Left renal pelvis (tissue), 4 donors: ENCODE measurements around the gene EIF3J. TPM values are rescaled to one million over a fixed set of nuclear protein-coding genes. Genes with fewer than 3 reads are reported as not detected.
"Not testable (repeated sequence)": the region's sequence is repeated elsewhere in the genome, so short reads cannot be mapped to it uniquely, and the experiment has no call there.

Experiments used
- DNase-seq, 4 donors: peaks; one replicate each; pipeline ENCODE4 v3.0.0-alpha.2; 2013; ENCODE audit warnings: low read depth in 4 of 4, low spot score in 3 of 4
- polyA plus RNA-seq, 4 donors: library from polyadenylated mRNA; unstranded; fragments of 120-200 nt; gene quantifications; one replicate each; pipeline ENCODE4 v1.2.1, GENCODE V29; 2013; ENCODE audit not compliant: insufficient read length in 4 of 4

Gene EIF3J, protein sequence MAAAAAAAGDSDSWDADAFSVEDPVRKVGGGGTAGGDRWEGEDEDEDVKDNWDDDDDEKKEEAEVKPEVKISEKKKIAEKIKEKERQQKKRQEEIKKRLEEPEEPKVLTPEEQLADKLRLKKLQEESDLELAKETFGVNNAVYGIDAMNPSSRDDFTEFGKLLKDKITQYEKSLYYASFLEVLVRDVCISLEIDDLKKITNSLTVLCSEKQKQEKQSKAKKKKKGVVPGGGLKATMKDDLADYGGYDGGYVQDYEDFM
- 100 to 1,000 TPM in 3 of 4 donors, 10 to 100 TPM in 1; 70.4 to 128 (median 106) TPM for polyA plus RNA-seq

DNA sequence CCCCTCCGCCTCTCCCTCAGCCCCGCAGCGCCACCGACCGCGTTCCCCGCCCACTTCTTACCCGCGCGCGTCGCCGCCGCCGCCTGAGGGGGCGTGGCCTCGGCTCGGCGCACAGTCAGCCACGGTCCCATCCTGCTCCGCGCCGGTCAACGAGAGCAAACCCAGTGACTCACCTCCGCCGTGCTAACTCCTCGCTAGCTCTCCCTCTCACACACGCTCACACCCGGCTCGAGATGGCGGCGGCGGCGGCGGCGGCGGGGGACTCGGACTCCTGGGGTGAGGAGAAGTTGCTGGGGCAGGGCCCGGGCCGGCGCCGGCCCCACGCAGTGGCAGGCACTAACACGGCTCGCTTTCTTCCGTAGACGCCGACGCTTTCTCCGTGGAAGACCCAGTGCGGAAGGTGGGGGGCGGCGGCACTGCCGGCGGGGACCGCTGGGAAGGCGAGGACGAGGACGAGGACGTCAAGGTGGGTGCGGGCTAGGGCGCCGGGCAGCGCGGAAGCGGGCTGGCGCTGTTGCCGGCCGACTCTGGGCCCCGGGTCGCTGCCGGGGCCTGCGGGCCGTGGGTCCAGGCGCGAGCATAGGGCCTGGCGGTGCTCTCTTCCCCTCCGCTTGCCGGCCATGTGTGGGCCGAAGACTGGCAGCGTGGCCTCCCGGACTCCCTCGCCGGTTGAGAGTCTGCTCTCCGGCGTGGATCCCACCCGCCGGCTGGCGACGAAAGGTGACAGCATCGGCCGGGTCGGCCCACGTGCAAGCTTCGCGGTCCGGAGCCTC lies at the start of gene EIF3J:
EIF3J (plus strand) TSS at position 186 of the 773 bp plus-strand sequence; CDS start at position 234, 48 bp downstream.
- DNase-seq, result peak in 3 of 4 donors; percentile 86 to 89 (median 89)

DNA sequence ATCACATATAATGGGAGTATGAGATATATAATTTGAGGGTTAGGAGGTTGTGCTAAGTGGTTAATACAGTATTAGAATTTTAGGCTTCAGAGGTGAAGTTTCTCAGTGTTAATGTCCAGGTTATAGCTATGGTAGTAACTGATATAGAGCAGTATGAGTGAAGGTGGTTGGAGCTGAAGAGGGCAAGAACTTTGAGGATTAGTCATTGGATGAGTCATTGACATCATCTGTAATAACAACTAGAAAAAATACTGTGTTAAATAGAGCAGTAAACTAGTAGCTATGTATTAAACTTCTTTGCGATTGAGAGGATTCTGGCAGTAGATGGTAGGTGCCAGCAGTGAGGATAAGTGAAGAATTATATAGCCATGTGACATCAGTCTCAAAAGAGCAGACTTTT lies 47.5 kb upstream of the EIF3J start:
- DNase-seq, result no peak

DNA sequence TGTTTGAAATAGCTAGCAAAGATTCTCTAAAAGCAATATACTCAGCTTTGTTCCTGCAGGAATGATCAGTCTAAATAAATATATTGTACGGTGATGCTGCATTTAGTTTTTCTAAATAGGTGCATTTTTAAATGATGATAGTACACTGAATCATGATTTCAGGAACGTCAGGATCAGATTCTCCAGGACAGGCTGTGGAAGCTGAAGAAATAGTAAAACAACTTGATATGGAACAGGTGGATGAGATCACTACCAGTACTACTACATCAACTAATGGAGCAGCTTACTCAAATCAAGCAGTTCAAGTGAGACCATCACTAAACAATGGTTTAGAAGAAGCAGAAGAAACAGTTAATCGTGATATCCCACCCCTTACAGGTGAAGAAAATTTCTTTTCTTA lies 46.3 kb upstream of the EIF3J start:
- no peak for DNase-seq

DNA sequence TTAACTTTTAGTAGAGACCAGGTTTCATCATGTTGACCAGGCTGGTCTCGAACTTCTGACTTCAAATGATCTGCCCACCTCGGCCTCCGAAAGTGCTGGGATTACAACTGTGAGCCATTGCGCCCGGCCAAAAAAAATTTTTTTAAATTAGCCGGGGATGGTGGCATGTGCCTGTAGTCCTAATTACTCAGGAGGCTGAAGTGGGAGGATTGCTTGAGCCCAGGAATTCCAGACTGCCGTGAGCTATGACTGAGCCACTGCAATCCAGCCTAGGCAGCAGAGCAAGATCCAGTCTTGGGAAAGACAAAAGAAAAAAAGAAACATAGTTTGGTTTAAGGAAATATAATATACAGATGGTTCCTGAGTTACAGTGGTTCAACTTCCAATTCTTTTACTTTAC lies 44.9 kb upstream of the EIF3J start:
- DNase-seq, result no peak

DNA sequence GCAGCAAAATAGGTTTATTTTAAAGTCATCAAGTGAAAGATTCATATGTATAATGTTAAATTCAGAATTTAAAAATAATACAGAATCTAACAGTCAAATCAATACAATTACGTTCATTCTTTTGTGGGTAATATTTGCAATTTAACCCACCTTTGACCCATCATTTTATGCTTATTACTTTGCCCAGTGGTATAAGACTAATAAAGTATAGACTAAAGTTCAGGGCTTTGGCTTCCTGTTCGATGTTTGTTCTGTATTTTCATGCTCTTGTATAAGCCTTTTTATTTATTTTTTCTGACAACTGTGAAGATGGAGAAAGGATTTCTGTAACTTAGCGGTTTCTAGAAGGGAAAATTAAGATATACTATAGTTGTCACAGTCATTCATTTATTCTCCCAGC lies 44.3 kb upstream of the EIF3J start:
- DNase-seq, result no peak

DNA sequence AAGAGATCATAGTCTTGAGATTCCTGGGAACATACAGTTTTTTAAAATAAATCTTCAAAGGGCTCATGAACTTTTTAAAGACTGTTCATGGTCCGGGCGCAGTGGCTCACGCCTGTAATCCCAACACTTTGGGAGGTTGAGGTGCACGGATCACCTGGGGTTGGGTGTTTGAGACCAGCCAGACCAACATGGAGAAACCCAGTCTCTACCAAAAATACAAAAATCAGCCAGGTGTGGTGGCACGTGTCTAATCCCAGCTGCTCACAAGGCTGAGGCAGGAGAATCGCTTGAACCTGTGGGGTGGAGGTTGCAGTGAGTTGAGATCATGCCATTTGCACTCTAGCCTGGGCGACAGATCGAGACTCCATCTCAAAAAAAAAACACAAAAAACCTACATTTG lies 41.4 kb upstream of the EIF3J start:
- DNase-seq, result no peak

DNA sequence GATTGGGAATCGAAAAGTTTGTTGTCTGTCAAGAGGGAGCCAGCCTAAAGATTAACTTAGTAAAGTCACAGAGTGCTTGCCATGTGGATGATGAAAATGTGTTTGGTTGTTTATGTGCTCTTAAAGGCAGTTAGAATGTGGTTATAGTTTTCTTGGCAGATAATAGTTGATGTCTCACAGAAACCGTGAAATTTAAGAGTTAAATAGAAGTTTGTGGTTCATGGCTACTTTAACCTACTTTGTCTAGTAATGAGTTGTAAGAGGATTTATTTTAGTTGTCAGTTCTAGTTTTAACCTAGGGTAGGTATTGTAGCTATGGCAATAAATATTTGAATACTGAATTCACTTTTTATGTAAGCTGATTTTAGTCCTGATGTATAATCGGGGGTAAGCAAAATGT lies 36.4 kb upstream of the EIF3J start:
- no peak for DNase-seq

DNA sequence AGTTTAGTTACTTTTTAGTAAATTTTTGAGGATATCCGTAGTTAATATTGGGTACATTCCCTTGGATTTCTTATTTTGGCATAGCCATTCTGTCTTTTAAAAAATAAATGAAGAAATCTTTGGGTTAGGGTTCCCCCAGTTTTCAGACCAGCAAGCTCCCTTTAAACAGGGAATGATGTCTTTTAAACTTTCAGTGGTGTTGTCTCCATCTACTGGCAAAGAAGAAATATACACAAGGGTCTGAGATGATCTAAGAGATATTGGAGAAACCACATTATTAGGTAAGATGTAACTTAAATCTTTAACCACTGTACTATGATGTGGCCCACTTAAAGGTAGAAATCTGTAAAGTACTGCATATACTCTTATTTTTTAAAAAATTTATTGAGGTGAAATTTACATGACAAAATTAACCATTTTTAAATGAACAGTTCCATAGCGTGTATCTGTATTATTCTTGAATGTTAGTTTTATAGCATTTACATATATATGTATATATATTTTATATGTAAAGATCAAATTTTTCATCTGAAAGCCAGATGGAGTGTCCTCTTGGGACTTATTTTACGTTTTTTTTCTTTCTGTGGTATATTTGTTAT lies 35.1 kb upstream of the EIF3J start:
- DNase-seq, result no peak

DNA sequence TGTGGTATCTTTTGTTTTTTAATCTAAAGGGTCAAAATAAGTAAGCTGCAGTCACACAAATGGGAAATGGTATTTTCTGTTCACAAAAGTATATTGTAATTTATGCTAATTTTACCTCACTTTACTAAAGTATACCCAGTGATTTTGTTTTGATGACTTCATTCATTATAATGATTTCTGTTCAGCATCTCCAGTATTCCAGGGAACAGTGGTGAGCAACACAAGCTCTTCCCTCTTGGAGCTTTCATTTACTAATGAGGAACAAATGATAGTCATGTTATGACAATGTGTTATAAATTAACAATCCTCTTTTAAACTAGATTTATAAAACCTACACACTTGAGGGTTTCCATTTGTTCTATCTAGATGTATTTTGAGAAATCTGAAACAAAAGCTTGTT lies 20.5 kb upstream of the EIF3J start:
- DNase-seq, result no peak

DNA sequence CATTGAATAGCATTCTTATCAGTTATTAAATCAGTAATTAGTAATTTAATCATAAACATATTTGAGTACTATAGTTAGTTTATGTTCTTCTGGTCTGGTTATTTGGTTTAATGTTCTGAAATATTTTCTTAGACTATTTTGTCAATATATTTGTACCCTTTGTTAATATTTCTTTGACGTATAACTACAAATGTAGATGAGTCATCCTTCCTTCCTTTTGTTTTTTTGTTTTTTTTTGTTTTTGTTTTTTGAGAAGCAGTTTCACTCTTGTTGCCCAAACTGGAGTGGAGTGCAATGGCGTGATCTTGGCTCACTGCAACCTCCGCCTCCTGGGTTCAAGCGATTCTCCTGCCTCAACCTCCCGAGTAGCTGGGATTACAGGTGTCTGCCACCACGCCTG lies 17.4 kb upstream of the EIF3J start:
- DNase-seq, result no peak

DNA sequence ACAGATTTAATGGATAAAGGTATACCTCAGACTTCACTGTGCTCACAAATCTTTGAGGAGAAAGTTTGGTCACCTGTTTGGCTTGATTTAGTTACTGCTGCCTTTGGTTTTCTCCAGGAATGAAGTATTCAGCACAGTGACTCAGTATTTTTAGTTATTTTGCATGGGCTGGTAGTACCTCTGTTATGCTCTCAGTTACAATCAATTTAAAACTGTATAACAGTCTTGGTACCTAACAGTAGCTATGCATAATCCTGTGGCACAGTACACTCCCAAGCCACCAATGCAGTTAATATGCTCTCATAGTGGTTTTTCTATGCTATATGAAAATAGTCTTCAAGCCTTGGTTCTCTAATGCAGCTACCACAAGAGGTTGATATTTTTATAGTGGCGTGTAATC lies 11.9 kb upstream of the EIF3J start:
- no peak for DNase-seq

DNA sequence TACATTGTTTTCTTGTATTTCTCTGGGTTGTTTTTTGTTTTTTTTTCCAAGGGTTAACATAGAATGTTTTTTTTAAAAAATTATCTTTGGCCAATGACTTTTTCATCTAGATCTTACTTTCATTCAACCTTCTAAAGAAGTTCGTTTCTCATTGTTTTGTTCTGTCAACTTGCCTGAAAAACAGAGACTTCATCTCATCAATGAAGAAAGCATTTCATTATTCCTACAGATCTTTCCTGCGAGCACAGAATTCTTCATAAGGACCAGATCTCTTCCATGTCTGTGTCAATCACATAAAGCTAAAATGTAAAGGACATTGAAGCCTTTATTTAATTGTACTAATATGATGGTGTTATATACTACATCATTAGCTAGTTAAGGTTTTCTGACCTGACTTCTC lies 9.7 kb upstream of the EIF3J start:
- DNase-seq, result no peak

DNA sequence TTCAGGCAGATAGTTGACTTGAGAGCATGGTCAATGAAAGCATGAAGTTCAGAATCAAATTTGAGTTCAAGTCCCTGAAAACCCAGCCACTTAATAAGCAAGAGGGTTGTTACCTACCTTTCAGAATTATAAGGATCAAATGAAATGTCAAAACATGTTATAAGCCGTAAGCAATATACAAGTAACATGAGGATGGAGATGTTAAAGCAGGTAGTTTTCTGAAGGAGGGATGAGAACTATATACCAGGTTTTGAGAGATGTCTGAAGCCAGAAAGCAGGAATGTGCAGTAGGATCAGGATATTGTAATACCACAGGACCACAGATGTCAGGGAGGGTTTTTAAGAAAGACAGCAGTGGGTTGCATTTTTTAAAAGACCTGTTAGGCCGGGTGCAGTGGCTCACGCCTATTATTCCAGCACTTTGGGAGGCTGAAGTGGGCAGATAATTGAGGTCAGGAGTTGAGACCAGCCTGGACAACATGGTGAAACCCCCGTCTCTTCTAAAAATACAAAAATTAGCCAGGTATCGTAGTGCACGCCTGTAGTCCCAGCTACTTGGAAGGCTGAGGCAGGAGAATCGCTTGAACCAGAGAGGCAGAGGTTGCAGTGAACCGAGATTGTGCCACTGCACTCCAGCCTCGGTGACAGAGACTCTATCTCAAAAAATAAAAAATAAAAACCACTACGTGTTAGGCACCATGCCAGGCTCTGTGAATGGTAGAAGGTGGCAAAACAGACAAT lies 6.9 kb upstream of the EIF3J start:
- DNase-seq, result no peak

DNA sequence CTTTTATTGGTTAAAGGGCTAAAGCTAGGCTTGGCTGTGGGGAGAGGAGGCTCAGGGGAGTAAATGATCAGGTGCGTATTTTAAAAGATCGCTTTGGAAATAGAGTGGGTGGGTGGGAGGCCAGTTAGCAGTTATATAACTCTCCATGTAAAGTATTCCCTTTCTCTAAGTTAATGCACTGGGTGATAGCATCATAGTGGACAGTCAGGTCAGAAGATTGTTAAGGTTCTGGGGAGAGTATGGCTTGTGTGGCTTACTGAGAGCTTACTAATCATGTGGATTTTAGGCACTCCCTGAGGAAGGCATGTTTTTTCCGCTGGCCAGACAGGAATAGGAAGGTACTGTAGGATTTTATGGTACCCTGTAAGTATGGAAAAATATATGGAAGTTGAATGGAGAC lies 6.3 kb upstream of the EIF3J start:
- no peak for DNase-seq

DNA sequence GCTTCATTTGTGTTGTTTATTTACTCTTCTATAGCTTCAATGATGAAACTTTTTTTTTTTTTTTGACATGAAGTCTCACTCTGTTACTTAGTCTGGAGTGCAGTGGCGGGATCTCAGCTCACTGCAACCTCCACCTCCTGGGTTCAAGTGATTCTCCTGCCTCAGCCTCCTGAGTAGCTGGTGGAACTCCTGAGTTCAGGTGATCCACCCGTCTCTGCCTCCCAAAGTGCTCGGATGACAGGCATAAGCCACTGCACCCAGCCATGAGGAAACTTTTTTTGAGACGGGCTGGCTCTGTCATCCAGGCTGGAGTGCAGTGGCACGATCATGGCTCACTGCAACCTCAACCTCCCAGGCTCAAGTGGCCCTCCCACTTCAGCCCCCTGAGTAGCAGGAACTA lies 4.7 kb upstream of the EIF3J start:
- not testable (repeated sequence) for DNase-seq

DNA sequence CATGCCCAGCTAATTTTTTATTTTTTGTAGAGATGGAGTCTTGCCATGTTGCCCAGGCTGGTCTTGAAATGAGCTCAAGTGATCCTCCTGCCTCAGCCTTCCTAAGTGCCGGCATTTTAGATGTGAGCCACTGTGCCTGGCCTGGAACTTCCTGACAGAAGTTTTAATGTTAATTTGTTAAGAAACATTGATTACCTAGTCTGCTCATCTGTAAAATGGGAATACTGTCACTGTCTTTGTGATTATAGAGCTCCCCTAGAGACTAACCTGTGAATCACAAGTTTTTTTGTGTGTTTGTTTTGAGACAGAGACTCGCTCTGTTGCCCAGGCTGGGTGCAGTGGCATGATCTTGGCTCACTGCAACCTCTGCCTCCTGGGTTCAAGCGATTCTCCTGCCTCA lies 4.3 kb upstream of the EIF3J start:
- DNase-seq, result no peak

DNA sequence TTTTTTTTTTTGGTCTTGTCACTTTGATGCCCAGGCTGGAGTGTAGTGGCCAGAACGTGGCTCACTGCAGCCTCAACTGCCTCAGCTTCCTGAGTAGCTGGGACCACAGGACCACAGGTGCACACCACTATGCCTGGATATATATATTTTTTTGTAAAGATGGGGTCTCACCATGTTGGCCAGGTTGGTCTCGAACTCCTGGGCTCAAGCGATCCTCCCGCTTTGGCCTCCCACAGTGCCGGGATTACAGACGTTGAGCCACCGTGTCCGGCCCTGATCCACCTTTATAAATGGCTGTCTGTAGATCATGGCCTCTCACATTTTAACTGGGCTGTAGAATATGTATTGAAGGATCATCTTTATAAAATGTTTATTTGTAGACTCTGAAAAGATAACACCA lies 1.9 kb upstream of the EIF3J start:
- no peak for DNase-seq

DNA sequence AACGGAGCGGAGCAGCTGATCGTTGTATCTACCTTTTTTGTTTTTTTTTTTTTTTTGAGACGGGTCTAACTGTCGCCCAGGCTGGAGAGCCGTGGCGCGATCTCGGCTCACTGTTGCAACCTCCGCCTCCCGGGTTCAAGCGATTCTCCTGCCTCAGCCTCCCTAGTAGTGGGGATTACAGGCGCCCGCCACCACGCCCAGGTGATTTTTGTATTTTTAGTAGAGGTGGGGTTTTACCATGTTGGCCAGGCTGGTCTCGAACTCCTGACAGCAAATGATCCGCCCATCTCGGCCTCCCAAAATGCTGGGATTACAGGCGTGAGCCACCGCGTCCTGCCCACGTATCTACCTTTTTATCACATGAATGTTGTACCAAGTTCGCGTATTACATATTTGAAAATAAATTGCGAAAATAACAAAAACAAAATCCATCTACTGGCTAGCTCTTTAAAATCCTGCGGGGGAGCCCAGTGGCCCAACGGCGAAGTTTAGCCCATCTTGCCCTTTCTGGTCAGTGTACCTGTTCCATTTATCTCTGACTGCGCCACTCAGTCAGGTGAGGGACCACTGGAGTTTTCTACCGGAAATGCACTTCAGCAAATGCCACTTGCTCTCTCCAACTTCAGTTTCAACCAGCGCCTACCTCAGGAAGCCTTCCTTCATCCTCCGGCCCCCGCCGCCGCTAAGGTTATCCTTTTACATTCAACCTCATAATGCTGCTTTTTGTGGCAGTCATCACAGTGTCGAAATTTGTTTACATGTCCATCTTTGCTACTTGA lies 1.2 kb upstream of the EIF3J start:
- peak in 3 of 4 donors; percentile 22 to 40 (median 39) for DNase-seq

DNA sequence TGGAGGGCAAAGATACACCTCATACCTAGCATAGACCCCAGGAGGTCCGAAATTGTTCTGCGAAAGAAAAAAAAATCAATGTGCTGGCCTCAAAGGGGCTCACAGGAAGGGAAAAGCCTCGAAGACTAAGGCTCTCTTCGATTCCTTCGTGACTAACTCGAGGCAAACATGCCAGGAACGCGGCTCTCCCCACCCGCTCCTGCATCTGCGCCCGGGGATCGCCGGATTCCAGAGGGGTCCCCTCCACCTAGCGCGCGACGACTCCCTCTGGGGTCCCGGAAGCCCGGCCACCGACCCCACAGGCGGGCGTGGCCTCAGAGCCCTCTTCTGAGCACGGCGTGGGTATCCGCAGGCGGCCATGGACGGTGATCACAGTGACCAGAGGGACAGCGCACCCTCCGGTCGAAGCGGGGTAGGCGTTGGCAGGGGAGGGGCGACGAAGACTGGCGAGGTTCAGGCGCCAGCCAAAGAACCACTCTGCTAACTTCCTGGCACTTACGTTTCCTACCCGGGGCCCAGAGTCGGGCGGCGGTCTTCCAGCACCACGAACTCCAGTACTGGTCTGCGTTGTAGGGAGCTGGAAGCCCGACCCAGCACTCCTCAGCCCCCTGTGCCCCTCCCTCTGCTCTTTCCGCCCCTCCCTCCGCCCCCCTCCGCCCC lies 515 bp upstream of the EIF3J start:
- DNase-seq, result peak in 3 of 4 donors; percentile 75 to 81 (median 75)

DNA sequence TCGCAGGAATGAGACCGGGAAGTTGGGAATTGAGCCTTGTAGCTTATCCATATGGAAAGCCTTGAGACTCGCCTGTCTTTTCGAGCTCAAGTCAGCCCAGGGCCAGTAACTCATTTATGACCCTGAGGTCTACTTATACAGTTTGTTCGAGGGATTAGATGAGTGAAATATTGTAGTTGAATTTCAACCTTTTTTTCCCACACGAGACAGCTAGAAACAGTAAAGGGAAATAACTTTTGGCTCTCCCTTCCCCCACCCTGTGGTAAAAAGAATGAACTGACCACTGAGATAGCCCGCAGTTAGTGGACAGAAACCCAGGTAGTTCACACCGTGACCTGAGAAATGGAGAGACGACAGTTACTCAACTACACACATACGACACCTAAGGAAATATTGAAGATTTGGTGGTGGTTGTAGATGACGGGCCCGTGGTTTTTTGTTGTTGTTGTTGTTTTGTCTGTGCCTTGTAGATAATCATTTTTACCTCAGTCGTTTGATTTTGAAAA lies 841 bp downstream of the EIF3J start:
- DNase-seq, result peak in 3 of 4 donors; percentile 16 to 26 (median 24)
